Heart right ventricle (tissue), 16 donors: ENCODE measurements around the gene CCDC73. TPM values are rescaled to one million over a fixed set of nuclear protein-coding genes. Genes with fewer than 3 reads are reported as not detected.

Experiments
- ATAC-seq, 8 donors: fragments of 200-7000 bp; cut with Tn5 transposase; one replicate each; pipeline ENCODE4 v1.9.1; 2020; ENCODE audit warnings: mild to moderate bottlenecking in 8 of 8, moderate library complexity in 8 of 8, moderate number of reproducible peaks in 1 of 8
- DNase-seq, 2 donors: peaks; one replicate each; pipeline ENCODE4 v3.0.0-alpha.2; 2020
- H3K27ac ChIP-seq, 10 donors: fragments of 200-600 bp; sonication (generic) in 2 of 10; one replicate each; pipeline versions ENCODE4 v1.5.0 to v1.8.0; 2020 to 2022; ENCODE audit warnings: mild to moderate bottlenecking in 3 of 10
- H3K27me3 ChIP-seq, 7 donors: fragments of 200-600 bp; one replicate each; pipeline ENCODE4 v1.8.0; 2021 to 2022; ENCODE audit warnings: mild to moderate bottlenecking in 2 of 7
- H3K36me3 ChIP-seq, 9 donors: fragments of 200-600 bp; sonication (generic) in 1 of 9; one replicate each; pipeline versions ENCODE4 v1.5.0 to v1.8.0; 2020 to 2022; ENCODE audit warnings: mild to moderate bottlenecking in 2 of 9
- H3K4me1 ChIP-seq, 9 donors: fragments of 200-600 bp; sonication (generic) in 1 of 9; one replicate each; pipeline versions ENCODE4 v1.5.0 to v1.8.0; 2020 to 2022; ENCODE audit warnings: mild to moderate bottlenecking in 4 of 9
- H3K4me3 ChIP-seq, 10 donors: fragments of 200-600 bp; sonication (generic) in 2 of 10; one replicate each; pipeline versions ENCODE4 v1.5.0 to v1.8.0; 2020 to 2022; ENCODE audit warnings: mild to moderate bottlenecking in 7 of 10, moderate library complexity in 2 of 10
- H3K9me3 ChIP-seq, 11 donors: fragments of 200-600 bp in 10 of 11; sonication (generic) in 2 of 11; one replicate each; pipeline versions ENCODE4 v1.5.0 to v1.8.0; 2013 to 2022; ENCODE audit warnings: mild to moderate bottlenecking in 2 of 11, control low read depth in 1 of 11, moderate library complexity in 1 of 11
- WGBS, 2 donors: extraction: QIAGEN DNeasy Blood & Tissue Kit; methylation state at CpG; one replicate each; pipeline ENCODE4 v1.1.7; 2013; ENCODE audit warnings: inconsistent platforms in 1 of 2; 5-methylcytosine and 5-hydroxymethylcytosine counted together
- intact Hi-C, 10 donors: fragments of 100-400 bp; cut with DNase I; formaldehyde crosslinking; loops; one replicate each; pipeline versions ENCODE4 v1.11.1 to v1.14.2; 2022
- polyA plus RNA-seq, 2 donors: library from polyadenylated mRNA; stranded (reverse); fragments of 200-250 nt; gene quantifications; one replicate each; pipeline ENCODE4 v1.2.3, GENCODE V29; 2013
- total RNA-seq, 10 donors: library from RNA; stranded (reverse); fragmentation: NEBNext Ultra II Directional in 3 of 10; extraction: Animal tissue kit (Norgen Biotek cat#: 25700) in 3 of 10; gene quantifications; one replicate each; pipeline versions ENCODE4 v1.2.1 to v1.2.4, GENCODE V29; 2021 to 2023
- TF ChIP-seq, protein P1 (sequence below), 9 donors: fragments of 200-600 bp; sonication (generic) in 2 of 9; IDR thresholded peaks; one replicate each; pipeline versions ENCODE4 v1.5.0 to v1.8.0; 2021 to 2022; ENCODE audit warnings: antibody characterized with exemption in 9 of 9, mild to moderate bottlenecking in 5 of 9, moderate library complexity in 1 of 9
- donor health status: Arrhythmogenic right ventricular cardiomyopathy.
- donor health status: ischemic (EF 13 %, LVEDD 7.1; RV severe dilation, severe dysfunction).
- donor health status: healthy with polysubstance abuse.
- donor health status: DM: no; HTN: yes; CAD: no.
- donor health status: DM: no; HTN: no; CAD: no.
- donor health status: ischemic (EF 25% LVEDD 6.9; RV normal size, moderate dysfunction).
- donor health status: ischemic (EF 25% LVEDD 5.7; RV mildly dilated, moderate dysfunction).
- donor health status: healthy.
- donor health status: DM: yes; HTN: yes; CAD: no.
- donor health status: Ischemic cardiomyopathy.
- donor health status: ischemic (EF 35%, LVEDD 5.7; RV mildly dilated, moderate dysfunction).
- donor health status: nonischemic (EF 11% LVEDD 7.7; RV severe dilation, severe dysfunction).
- donor health status: DM: yes; HTN: yes; CAD: no.
- donor health status: PGD.
- donor health status: ischemic (EF 29% LVEDD 5.4; RV normal size, mild dysfunction).
- donor health status: nonischemic (EF 23%, LVEDD 6.1; RV moderate dilation, normal function).

The CCDC73 gene
- total and polyA plus RNA-seq, 12 donors, result 0.01 TPM; not detected in 11

DNA sequence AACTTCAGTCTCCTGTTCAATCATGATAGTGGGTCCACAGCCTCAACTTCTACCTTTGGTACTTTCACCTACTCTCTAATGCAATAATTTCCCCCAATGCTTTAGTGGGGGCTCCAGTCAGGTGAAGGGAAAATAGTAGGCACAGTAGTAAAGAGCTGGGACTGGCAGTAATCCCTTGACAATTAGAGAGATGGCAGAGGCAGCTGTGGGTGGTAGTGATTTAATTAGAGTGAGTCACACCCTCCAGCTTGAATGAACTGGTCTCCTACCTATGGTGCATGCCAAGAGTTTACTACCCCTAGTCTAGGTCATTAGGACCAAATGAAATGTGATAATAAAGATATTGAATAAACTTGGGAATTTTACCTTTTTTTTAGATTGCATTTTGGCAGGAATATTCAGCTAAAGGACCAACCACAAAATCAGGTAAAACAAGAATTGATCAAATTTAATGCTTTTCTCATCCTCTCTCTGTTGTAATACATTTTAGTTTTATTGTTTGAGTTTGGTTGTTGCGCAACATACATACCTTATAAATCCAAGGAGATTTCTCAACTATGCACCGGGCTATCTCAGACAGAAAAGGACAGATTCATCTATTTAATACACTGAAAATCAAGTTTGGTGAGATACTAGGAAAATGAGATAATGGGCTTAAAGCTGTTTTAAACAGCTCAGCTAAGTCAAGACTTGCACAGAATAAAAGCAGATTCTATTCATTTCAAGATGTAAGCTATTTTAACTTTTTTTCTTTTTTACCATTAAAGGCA is 44.2 kb upstream of the CCDC73 start:
- no peak for ATAC-seq
- no peak for DNase-seq
- WGBS, 2 donors, result 87 to 95% methylated on average over 2 of the region's 2 CpGs
- no peaks in the 10 kb centered on the region for H3K4me1 ChIP-seq
- H3K4me3 ChIP-seq, result no peak overlapping the region
- no peaks in the 10 kb centered on the region for H3K9me3 ChIP-seq
- H3K27ac ChIP-seq, result no peak overlapping the region
- H3K36me3 ChIP-seq, result no peaks in the 10 kb centered on the region
- H3K27me3 ChIP-seq, result peaks cover 0 to 5% (median 0%) of the 10 kb centered on the region in 7 donors
- TF ChIP-seq, protein P1, sequence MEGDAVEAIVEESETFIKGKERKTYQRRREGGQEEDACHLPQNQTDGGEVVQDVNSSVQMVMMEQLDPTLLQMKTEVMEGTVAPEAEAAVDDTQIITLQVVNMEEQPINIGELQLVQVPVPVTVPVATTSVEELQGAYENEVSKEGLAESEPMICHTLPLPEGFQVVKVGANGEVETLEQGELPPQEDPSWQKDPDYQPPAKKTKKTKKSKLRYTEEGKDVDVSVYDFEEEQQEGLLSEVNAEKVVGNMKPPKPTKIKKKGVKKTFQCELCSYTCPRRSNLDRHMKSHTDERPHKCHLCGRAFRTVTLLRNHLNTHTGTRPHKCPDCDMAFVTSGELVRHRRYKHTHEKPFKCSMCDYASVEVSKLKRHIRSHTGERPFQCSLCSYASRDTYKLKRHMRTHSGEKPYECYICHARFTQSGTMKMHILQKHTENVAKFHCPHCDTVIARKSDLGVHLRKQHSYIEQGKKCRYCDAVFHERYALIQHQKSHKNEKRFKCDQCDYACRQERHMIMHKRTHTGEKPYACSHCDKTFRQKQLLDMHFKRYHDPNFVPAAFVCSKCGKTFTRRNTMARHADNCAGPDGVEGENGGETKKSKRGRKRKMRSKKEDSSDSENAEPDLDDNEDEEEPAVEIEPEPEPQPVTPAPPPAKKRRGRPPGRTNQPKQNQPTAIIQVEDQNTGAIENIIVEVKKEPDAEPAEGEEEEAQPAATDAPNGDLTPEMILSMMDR (IDR thresholded peaks at IDR 0.05), result no peak
- intact Hi-C loops, result no loop called here

DNA sequence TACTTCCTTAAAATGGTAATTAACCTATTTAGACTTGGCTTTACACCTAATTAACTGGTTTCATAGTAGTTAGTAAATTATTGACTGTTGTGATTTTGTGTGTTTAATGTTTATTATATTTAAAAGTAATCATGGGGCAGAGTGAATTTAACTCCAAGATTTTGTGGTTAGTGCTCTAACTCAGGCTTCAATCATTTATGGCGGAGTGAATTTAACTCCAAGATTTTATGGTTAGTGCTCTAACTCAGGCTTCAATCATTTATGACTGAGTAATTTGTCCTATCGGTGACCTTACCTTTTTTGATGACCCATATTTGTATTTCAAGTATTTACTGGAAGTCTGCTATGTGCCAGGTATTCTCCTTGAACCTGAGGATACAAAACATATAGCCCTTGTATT is 42.5 kb upstream of the CCDC73 start:
- WGBS, 2 donors, result 84 to 94% methylated on average over 2 of the region's 2 CpGs
- no peak for DNase-seq
- no peaks in the 10 kb centered on the region for H3K4me1 ChIP-seq

DNA sequence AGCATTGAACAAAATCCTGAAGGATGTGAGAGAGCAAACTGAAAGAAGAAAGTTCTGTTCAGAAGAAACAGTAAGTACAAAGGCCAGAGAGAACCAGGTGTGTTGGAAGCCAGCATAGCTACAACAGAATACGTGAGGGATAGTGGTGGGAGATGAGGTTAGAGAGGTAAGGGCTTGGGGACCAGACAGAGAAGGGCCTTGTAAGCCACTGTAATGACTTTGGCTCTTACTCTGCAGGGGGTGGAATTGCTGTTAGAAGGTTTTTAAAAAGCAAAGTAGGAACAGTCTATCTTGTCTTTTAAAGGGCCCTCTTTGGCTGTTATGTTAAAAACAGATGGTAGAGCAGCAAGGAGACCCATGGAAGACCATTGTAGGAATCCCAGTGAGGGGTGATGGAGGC is 39.5 kb upstream of the CCDC73 start:
- TF ChIP-seq, protein P1 (IDR thresholded peaks at IDR 0.05), result no peak
- ATAC-seq, result no peak

More for the DNA sequence above, 42.5 kb upstream of the CCDC73 start:
- Histone ChIP-seq H3K4me3 (no peak overlapping the region), H3K9me3 (no peaks in the 10 kb centered on the region), H3K27ac (no peak overlapping the region), H3K36me3 (no peaks in the 10 kb centered on the region), H3K27me3 (peaks cover 0 to 5% (median 0%) of the 10 kb centered on the region in 7 donors)
- TF ChIP-seq, protein P1 (IDR thresholded peaks at IDR 0.05), result no peak
- ATAC-seq, result no peak
- intact Hi-C loops, result no loop called here

DNA sequence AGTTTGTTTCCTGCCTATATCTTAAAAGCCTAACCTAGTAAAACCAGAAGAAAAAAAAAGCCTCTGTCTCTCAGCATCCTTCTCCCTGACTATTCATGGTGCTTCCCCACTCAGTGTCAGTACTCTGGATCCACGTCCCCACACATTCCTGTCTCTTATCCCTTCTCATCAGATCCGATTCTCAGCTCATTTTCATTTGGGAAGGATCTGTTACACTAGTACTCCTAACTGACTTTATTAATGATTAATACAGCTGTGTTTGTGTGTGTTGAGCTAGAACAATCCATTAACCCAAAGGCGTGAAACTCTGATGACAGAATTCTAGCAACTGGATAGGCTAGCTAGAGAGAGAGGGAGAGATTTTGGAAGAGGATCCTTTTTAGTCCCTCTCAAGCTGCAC is 36.8 kb upstream of the CCDC73 start:
- Histone ChIP-seq H3K36me3 (no peaks in the 10 kb centered on the region), H3K27me3 (peaks cover 0 to 29% (median 18%) of the 10 kb centered on the region in 7 donors), H3K4me1 (peaks cover 0 to 19% (median 9%) of the 10 kb centered on the region in 9 donors), H3K9me3 (no peaks in the 10 kb centered on the region), H3K4me3 (no peak overlapping the region), H3K27ac (no peak overlapping the region)
- 75 to 76% methylated on average over 3 of the region's 3 CpGs for WGBS, 2 donors
- no peak for DNase-seq
- intact Hi-C loops, result no loop called here
- no peak for ATAC-seq
- TF ChIP-seq, protein P1 (IDR thresholded peaks at IDR 0.05), result no peak

More for the DNA sequence above, 39.5 kb upstream of the CCDC73 start:
- Histone ChIP-seq H3K27me3 (peaks cover 0 to 27% (median 18%) of the 10 kb centered on the region in 7 donors), H3K4me1 (peaks cover 0 to 17% (median 9%) of the 10 kb centered on the region in 9 donors), H3K36me3 (no peaks in the 10 kb centered on the region), H3K4me3 (no peak overlapping the region), H3K9me3 (no peaks in the 10 kb centered on the region), H3K27ac (no peak overlapping the region)
- intact Hi-C loops, result no loop called here
- no peak for DNase-seq
- WGBS, 2 donors, result 67 to 75% methylated on average over 1 of the region's 1 CpG
